HG02884 (cell line): ENCODE results near the gene KRTAP5-10.
"Not testable (repeated sequence)": the region's sequence is repeated elsewhere in the genome, so short reads cannot be mapped to it uniquely, and the experiment has no call there.

Source experiments
- ATAC-seq: cut with Tn5 transposase; IDR thresholded peaks from one replicate; pipeline ENCODE4 v1.9.1; 2021; ENCODE audit warnings: mild to moderate bottlenecking, moderate library complexity; ENCODE audit not compliant: unreplicated experiment

KRTAP5-10 gene

GRCh38 chr11:71542382-71542781 is 23.0 kb upstream of the KRTAP5-10 start:
- ATAC-seq: no peak

GRCh38 chr11:71542879-71543777 is 22.2 kb upstream of the KRTAP5-10 start:
- no peak for ATAC-seq

GRCh38 chr11:71543866-71544265 is 21.5 kb upstream of the KRTAP5-10 start:
- ATAC-seq: no peak

GRCh38 chr11:71544525-71545214 is 20.7 kb upstream of the KRTAP5-10 start:
- no peak for ATAC-seq

- ATAC-seq: no peak
Measured at GRCh38 chr11:71545405-71545966, 19.9 kb upstream of the KRTAP5-10 start.

GRCh38 chr11:71548120-71548519 is 17.2 kb upstream of the KRTAP5-10 start, which contains the start of gene KRTAP5-9:
KRTAP5-9 (plus strand) TSS chr11:71548420; CDS start chr11:71548658, 238 bp downstream.
- ATAC-seq: no peak

GRCh38 chr11:71548716-71549151 is 16.6 kb upstream of the KRTAP5-10 start:
- no peak for ATAC-seq

- no peak for ATAC-seq
Measured at GRCh38 chr11:71551711-71552110, 13.7 kb upstream of the KRTAP5-10 start.

GRCh38 chr11:71554996-71555395 is 10.4 kb upstream of the KRTAP5-10 start:
- no peak for ATAC-seq

GRCh38 chr11:71555508-71555907 is 9.9 kb upstream of the KRTAP5-10 start:
- no peak for ATAC-seq

GRCh38 chr11:71556018-71556417 is 9.3 kb upstream of the KRTAP5-10 start:
- no peak for ATAC-seq

- ATAC-seq: no peak
Measured at GRCh38 chr11:71557257-71557656, 8.1 kb upstream of the KRTAP5-10 start.

GRCh38 chr11:71558996-71559395 is 6.4 kb upstream of the KRTAP5-10 start:
- no peak for ATAC-seq

GRCh38 chr11:71562120-71562519 is 3.2 kb upstream of the KRTAP5-10 start:
- no peak for ATAC-seq

GRCh38 chr11:71563406-71563805 is 2.0 kb upstream of the KRTAP5-10 start:
- ATAC-seq: no peak

GRCh38 chr11:71564430-71564829 is 933 bp upstream of the KRTAP5-10 start:
- ATAC-seq: no peak

GRCh38 chr11:71566081-71566620 is 788 bp downstream of the KRTAP5-10 start:
- no peak for ATAC-seq

GRCh38 chr11:71566626-71567599 is 1.6 kb downstream of the KRTAP5-10 start:
- ATAC-seq: not testable (repeated sequence)

- not testable (repeated sequence) for ATAC-seq
Measured at GRCh38 chr11:71567633-71568032, 2.3 kb downstream of the KRTAP5-10 start.

GRCh38 chr11:71568704-71569349 is 3.5 kb downstream of the KRTAP5-10 start:
- no peak for ATAC-seq
